ENCODE measurements around the gene SORCS2. TPM values are rescaled to one million over a fixed set of nuclear protein-coding genes. Genes with fewer than 3 reads are reported as not detected.
A peak's percentile ranks its signal among the peaks of the same experiment; 100 is the strongest.

The SORCS2 gene
- total and polyA plus RNA-seq, 2 of the 13 experiments (the other 11 are each of a cell fraction or from before 2014, with no cell fraction given), result 0.82 to 1.0 TPM

DNA sequence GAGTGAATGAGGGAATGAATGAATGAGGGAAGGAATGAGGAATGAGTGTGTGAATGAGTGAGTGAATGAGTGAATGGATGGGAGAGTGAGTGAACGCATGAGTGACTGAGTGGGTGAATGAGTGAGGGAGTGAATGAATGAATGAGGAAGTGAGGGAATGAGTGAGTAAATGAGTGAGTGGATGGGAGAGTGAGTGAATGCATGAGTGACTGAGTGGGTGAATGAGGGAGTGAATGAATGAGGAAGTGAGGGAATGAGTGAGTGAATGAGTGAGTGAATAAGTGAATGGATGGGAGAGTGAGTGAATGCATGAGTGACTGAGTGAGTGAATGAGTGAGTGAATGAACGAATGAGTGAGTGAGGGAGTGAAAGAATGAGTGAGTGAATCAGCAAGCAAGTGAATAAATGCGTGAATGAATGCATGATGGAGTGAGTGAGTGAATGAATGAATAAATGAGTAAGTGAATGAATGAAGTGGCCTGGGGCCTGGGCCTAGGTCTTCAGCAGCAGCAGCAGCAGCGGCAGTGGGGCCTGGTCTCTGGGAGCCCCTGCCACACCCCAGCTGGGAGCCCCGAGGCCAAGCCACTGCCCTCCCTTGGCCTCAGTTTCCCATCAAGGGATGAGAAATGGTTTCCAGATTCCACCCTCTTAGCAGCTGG, 258.6 kb downstream of the SORCS2 start (continued):
- TF ChIP-seq SOX6 (IDR thresholded peaks at IDR 0.05) (peak; percentile 88; the same call in 1 of the 2 replicates), SOX6 (CRISPR knock-in tag; IDR thresholded peaks at IDR 0.05) (no peak), ZNF329 (CRISPR knock-in tag; IDR thresholded peaks at IDR 0.05; ENCODE audit: low read depth) (no peak), ZSCAN30 (CRISPR knock-in tag; IDR thresholded peaks at IDR 0.05) (no peak), PLRG1 (conservative IDR thresholded peaks at IDR 0.05) (0 out of 2 replicates have a peak, but pooled peaks have one; percentile 30)
- TF ChIP-seq, protein P1, sequence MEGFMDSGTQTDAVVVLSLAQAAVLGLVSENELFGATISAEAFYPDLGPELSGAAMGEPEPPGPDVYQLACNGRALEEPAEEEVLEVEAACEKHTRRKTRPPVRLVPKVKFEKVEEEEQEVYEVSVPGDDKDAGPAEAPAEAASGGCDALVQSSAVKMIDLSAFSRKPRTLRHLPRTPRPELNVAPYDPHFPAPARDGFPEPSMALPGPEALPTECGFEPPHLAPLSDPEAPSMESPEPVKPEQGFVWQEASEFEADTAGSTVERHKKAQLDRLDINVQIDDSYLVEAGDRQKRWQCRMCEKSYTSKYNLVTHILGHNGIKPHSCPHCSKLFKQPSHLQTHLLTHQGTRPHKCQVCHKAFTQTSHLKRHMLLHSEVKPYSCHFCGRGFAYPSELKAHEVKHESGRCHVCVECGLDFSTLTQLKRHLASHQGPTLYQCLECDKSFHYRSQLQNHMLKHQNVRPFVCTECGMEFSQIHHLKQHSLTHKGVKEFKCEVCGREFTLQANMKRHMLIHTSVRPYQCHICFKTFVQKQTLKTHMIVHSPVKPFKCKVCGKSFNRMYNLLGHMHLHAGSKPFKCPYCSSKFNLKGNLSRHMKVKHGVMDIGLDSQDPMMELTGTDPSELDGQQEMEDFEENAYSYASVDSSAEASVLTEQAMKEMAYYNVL (CRISPR knock-in tag; IDR thresholded peaks at IDR 0.05; ENCODE audit: borderline replicate concordance), result no peak

DNA sequence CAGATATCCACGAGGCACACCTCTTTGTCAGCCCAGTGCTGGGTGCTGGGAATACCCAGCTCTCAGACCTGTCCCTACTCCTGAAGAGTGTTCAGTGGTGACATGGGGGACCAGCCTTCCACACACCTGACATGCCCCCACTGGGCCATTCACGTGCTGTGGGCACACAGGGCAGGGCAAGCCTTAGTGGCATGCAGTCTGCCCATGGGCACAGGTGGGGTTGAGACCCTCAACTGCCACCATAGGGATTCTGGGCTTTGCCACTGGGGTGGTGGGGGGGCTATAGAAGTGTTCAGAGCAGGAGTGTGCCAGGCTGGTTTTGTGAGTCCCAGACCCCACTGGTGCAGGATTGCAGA, 259.1 kb downstream of the SORCS2 start:
- Histone ChIP-seq H3K4me3 (replicated peaks in 1 of 3; ENCODE audit: insufficient read depth in 1 of 3, low read depth in 2 of 3, low read length in 3 of 3) (no peak overlapping the region), H3K4me2 (ENCODE audit: low read depth, low read length) (no peak overlapping the region), H3K9ac (ENCODE audit: insufficient read depth, low read depth, low read length) (no peak overlapping the region), H3K79me2 (ENCODE audit: insufficient read depth, low read length) (no peaks in the 10 kb centered on the region), H3K27me3 (ENCODE audit: control insufficient read depth in 1 of 2, insufficient read depth in 2 of 2, low read length in 2 of 2) (peaks cover 0 to 9% of the 10 kb centered on the region in 2 experiments; a peak in 2 of 5 replicates), H3K36me3 (replicated peaks in 1 of 2; ENCODE audit: control insufficient read depth in 1 of 2, insufficient read depth in 2 of 2, low read length in 2 of 2) (no peaks in the 10 kb centered on the region), H3K4me1 (ENCODE audit: insufficient read depth, low read length) (no peaks in the 10 kb centered on the region), H2AFZ (ENCODE audit: low read length) (no peak overlapping the region), H3K27ac (ENCODE audit: extremely low read length, insufficient read depth, low read length) (no peak overlapping the region), H4K20me1 (ENCODE audit: insufficient read depth, low read length) (no peaks in the 10 kb centered on the region), H3K9me3 (ENCODE audit: low read length) (no peaks in the 10 kb centered on the region)
- ATAC-seq, result no peak
- ChIA-PET CTCF (ENCODE audit: low intra/inter-chr PET ratio, low total read pairs) (no interaction called here), POLR2A (no interaction called here)
- 0% methylated on average over 1 of the region's 2 CpGs for WGBS (ENCODE audit: low lambda C conversion rate)
- no peak for DNase-seq (ENCODE audit: low spot score)
- FAIRE-seq, result no peak
- no TSS peak for BruUV-seq (replicated peaks)
- intact Hi-C loops (cut with micrococcal nuclease; ENCODE audit: unreplicated experiment) (no loop called here), in situ Hi-C loops (cut with HindIII; ENCODE audit: extremely low pct_ligation_motif_present, low pct_unique_long_range_greater_than_20kb) (no loop called here)
- TF ChIP-seq, protein P2, sequence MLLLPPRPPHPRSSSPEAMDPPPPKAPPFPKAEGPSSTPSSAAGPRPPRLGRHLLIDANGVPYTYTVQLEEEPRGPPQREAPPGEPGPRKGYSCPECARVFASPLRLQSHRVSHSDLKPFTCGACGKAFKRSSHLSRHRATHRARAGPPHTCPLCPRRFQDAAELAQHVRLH (CRISPR knock-in tag; IDR thresholded peaks at IDR 0.05; ENCODE audit: borderline replicate concordance, low read depth), result no peak
- TF ChIP-seq, protein P3, sequence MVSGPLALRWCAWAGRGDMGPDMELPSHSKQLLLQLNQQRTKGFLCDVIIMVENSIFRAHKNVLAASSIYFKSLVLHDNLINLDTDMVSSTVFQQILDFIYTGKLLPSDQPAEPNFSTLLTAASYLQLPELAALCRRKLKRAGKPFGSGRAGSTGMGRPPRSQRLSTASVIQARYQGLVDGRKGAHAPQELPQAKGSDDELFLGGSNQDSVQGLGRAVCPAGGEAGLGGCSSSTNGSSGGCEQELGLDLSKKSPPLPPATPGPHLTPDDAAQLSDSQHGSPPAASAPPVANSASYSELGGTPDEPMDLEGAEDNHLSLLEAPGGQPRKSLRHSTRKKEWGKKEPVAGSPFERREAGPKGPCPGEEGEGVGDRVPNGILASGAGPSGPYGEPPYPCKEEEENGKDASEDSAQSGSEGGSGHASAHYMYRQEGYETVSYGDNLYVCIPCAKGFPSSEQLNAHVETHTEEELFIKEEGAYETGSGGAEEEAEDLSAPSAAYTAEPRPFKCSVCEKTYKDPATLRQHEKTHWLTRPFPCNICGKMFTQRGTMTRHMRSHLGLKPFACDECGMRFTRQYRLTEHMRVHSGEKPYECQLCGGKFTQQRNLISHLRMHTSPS (CRISPR knock-in tag; IDR thresholded peaks at IDR 0.05; ENCODE audit: low read depth), result no peak
- TF ChIP-seq, protein P4, sequence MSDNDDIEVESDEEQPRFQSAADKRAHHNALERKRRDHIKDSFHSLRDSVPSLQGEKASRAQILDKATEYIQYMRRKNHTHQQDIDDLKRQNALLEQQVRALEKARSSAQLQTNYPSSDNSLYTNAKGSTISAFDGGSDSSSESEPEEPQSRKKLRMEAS (IDR thresholded peaks at IDR 0.05), result no peak
- TF ChIP-seq, protein P5, sequence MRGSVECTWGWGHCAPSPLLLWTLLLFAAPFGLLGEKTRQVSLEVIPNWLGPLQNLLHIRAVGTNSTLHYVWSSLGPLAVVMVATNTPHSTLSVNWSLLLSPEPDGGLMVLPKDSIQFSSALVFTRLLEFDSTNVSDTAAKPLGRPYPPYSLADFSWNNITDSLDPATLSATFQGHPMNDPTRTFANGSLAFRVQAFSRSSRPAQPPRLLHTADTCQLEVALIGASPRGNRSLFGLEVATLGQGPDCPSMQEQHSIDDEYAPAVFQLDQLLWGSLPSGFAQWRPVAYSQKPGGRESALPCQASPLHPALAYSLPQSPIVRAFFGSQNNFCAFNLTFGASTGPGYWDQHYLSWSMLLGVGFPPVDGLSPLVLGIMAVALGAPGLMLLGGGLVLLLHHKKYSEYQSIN (CRISPR knock-in tag; IDR thresholded peaks at IDR 0.05; ENCODE audit: borderline replicate concordance), result no peak
- TF ChIP-seq MXI1 (IDR thresholded peaks at IDR 0.05; ENCODE audit: borderline replicate concordance, low read depth, low read length), result no peak
- TF ChIP-seq ZSCAN20 (CRISPR knock-in tag; IDR thresholded peaks at IDR 0.05; ENCODE audit: borderline replicate concordance), result no peak
